ENCODE results near the gene CEACAM8. TPM values are rescaled to one million over a fixed set of nuclear protein-coding genes. Genes with fewer than 3 reads are reported as not detected.

Gene CEACAM8
- total RNA-seq, 1 donor from 2014 or later: not detected

DNA sequence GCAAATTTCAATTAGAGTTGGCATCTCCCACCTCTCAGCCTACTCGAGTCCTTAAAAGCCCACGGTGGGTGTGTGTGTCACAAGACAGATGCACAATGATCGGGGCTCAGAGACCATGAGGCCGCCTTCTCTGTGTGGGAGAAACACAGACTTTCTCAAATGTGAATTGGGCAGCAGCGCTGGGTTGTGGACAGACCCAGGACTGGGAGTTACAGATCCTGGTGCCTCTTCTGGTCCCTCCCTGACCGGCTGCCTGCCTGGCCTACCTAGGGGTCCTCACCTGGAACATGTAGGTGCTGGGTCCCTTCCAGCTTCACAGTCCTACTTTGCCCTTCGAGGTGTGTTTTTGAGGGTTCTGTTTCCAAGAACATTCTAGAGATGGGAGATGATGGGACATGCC lies 4.9 kb downstream of the CEACAM8 start:
- no peaks in the 10 kb centered on the region for H3K36me3 Mint-ChIP-seq (ENCODE audit: low read depth, unreplicated experiment)
- H3K27me3 Mint-ChIP-seq (ENCODE audit: unreplicated experiment): peaks cover 8% of the 10 kb centered on the region
- H3K9me3 Mint-ChIP-seq (ENCODE audit: unreplicated experiment): no peaks in the 10 kb centered on the region
- DNase-seq (ENCODE audit: low spot score): no peak
- peaks cover 4% of the 10 kb centered on the region for H3K4me1 Mint-ChIP-seq (ENCODE audit: unreplicated experiment)
- no peak overlapping the region for H3K27ac Mint-ChIP-seq (ENCODE audit: unreplicated experiment)
- TF ChIP-seq, protein P1, sequence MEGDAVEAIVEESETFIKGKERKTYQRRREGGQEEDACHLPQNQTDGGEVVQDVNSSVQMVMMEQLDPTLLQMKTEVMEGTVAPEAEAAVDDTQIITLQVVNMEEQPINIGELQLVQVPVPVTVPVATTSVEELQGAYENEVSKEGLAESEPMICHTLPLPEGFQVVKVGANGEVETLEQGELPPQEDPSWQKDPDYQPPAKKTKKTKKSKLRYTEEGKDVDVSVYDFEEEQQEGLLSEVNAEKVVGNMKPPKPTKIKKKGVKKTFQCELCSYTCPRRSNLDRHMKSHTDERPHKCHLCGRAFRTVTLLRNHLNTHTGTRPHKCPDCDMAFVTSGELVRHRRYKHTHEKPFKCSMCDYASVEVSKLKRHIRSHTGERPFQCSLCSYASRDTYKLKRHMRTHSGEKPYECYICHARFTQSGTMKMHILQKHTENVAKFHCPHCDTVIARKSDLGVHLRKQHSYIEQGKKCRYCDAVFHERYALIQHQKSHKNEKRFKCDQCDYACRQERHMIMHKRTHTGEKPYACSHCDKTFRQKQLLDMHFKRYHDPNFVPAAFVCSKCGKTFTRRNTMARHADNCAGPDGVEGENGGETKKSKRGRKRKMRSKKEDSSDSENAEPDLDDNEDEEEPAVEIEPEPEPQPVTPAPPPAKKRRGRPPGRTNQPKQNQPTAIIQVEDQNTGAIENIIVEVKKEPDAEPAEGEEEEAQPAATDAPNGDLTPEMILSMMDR (IDR thresholded peaks at IDR 0.05; ENCODE audit: unreplicated experiment): no peak
- no peak overlapping the region for H3K4me3 Mint-ChIP-seq (ENCODE audit: unreplicated experiment)

DNA sequence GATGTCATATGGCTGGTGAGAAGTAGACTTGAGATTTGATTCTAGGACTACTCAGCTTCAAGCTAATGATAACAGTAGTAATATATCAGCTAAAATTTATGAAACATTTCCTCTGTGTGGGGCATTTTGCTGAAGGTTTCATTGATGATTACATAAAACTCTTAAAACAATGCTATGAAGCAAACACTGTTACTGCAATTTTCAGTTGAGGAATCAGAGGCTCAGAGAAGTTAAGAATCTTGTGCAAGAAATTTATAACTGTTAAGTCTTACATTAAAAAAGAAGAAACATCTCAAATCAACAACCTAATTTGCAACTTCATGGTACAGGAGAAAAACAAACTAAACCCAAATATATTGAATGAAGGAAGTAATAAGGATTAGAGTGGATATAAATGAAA lies 10.3 kb downstream of the CEACAM8 start:
- TF ChIP-seq, protein P1 (IDR thresholded peaks at IDR 0.05; ENCODE audit: unreplicated experiment): no peak
- Mint-ChIP-seq H3K27me3 (ENCODE audit: unreplicated experiment) (no peaks in the 10 kb centered on the region), H3K4me3 (ENCODE audit: unreplicated experiment) (no peak overlapping the region), H3K36me3 (ENCODE audit: low read depth, unreplicated experiment) (no peaks in the 10 kb centered on the region), H3K4me1 (ENCODE audit: unreplicated experiment) (no peaks in the 10 kb centered on the region), H3K9me3 (ENCODE audit: unreplicated experiment) (no peaks in the 10 kb centered on the region), H3K27ac (ENCODE audit: unreplicated experiment) (no peak overlapping the region)
- DNase-seq (ENCODE audit: low spot score): no peak

DNA sequence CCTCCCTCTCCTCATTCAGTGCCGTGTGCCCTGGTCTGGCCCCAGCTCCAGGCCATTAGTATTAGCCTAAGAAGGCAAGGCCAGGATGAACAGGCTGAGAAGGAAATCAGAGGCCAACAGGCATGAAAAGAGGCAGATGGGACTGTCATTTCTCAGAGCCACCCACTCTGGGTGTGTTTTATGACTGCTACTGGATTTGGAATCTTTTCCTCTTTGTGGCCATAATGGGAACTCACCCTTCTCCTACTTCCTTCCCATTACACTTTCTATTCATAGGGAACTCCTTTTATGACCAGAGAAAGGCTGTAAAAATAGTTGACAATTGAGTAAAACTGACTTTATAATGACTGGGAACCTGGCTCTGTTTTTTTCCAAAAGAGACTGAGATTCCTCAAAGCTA lies 17.7 kb downstream of the CEACAM8 start:
- no peak for DNase-seq (ENCODE audit: low spot score)
- Mint-ChIP-seq H3K4me1 (ENCODE audit: unreplicated experiment) (peaks cover 8% of the 10 kb centered on the region), H3K27ac (ENCODE audit: unreplicated experiment) (no peak overlapping the region), H3K27me3 (ENCODE audit: unreplicated experiment) (no peaks in the 10 kb centered on the region), H3K4me3 (ENCODE audit: unreplicated experiment) (no peak overlapping the region), H3K9me3 (ENCODE audit: unreplicated experiment) (no peaks in the 10 kb centered on the region), H3K36me3 (ENCODE audit: low read depth, unreplicated experiment) (no peaks in the 10 kb centered on the region)
- TF ChIP-seq, protein P1 (IDR thresholded peaks at IDR 0.05; ENCODE audit: unreplicated experiment): no peak

DNA sequence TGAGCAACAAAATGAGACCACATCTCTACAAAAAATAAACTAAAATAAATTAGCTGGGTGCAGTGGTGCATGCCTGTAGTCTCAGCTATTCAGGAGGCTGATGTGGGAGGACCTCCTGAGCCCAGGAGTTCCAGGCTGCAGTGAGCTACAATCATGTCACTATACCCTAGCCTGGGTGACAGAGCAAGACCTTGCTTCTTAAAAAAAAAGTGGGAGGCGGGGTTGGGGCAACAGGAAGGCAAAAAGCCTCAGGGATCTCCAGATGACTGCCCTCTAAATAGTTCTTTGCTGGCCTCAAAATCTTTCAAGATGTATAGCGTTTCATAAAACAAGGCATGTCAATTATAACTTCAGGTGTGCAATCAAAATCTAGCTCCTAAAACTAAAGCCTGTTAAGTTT lies 18.5 kb downstream of the CEACAM8 start:
- Mint-ChIP-seq H3K4me3 (ENCODE audit: unreplicated experiment) (no peak overlapping the region), H3K27ac (ENCODE audit: unreplicated experiment) (no peak overlapping the region), H3K36me3 (ENCODE audit: low read depth, unreplicated experiment) (no peaks in the 10 kb centered on the region), H3K27me3 (ENCODE audit: unreplicated experiment) (no peaks in the 10 kb centered on the region), H3K4me1 (ENCODE audit: unreplicated experiment) (peaks cover 8% of the 10 kb centered on the region), H3K9me3 (ENCODE audit: unreplicated experiment) (no peaks in the 10 kb centered on the region)
- TF ChIP-seq, protein P1 (IDR thresholded peaks at IDR 0.05; ENCODE audit: unreplicated experiment): no peak
- DNase-seq (ENCODE audit: low spot score): no peak

DNA sequence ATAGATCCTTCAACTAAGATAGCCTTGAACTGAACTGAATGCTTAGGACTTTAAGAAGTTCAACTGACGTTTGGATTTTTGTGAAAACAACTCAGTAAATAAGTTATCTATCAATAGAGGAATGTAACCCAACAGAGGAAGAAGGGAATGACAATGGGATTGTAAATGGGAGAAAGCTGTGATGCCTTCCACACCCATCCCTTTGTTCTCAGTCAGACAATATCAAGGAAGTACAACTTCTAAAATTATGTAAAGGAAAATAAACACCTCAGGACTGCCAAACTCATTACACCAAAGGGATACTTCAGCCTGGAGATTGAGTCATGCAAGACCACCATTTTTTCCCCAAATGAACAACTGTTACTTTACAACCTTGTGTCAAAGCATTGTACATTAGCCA lies 21.1 kb downstream of the CEACAM8 start:
- Mint-ChIP-seq H3K36me3 (ENCODE audit: low read depth, unreplicated experiment) (no peaks in the 10 kb centered on the region), H3K9me3 (ENCODE audit: unreplicated experiment) (no peaks in the 10 kb centered on the region), H3K27me3 (ENCODE audit: unreplicated experiment) (peaks cover 3% of the 10 kb centered on the region), H3K27ac (ENCODE audit: unreplicated experiment) (no peak overlapping the region), H3K4me3 (ENCODE audit: unreplicated experiment) (no peak overlapping the region), H3K4me1 (ENCODE audit: unreplicated experiment) (peaks cover 8% of the 10 kb centered on the region)
- TF ChIP-seq, protein P1 (IDR thresholded peaks at IDR 0.05; ENCODE audit: unreplicated experiment): no peak
- DNase-seq (ENCODE audit: low spot score): no peak
